OCI-LY1 (cell line): ENCODE measurements around the gene NFKBIL1.

Experiments
- H2AFZ ChIP-seq: fragments of 200-600 bp; sonication (generic), shearing (Covaris generic); 2 replicates; pipeline ENCODE4 v1.6.0; 2014; ENCODE audit warnings: antibody characterized with exemption, mild to moderate bottlenecking, low read length
- H3F3A ChIP-seq: fragments of 200-600 bp; sonication (generic), shearing (Covaris generic); 2 replicates; pipeline ENCODE4 v1.6.0; 2014; ENCODE audit warnings: mild to moderate bottlenecking, antibody characterized with exemption, low read length, moderate library complexity; ENCODE audit not compliant: insufficient read depth
- H3K27ac ChIP-seq: fragments of 200-600 bp; sonication (generic); 2 replicates; pipeline ENCODE4 v1.5.1; 2014; ENCODE audit warnings: low read length, mixed run types, mild to moderate bottlenecking, low read depth; ENCODE audit not compliant: poor library complexity, severe bottlenecking
- H3K27me3 ChIP-seq: fragments of 200-600 bp; sonication (generic); 2 replicates; pipeline ENCODE4 v1.6.0; 2014; ENCODE audit warnings: antibody characterized with exemption, mild to moderate bottlenecking, low read length, moderate library complexity; ENCODE audit not compliant: insufficient read depth
- H3K36me3 ChIP-seq: fragments of 200-600 bp; sonication (generic); 2 replicates; pipeline ENCODE4 v1.6.1; 2014; ENCODE audit warnings: mild to moderate bottlenecking, antibody characterized with exemption, low read length, moderate library complexity, mixed read lengths; ENCODE audit not compliant: insufficient read depth
- H3K4me1 ChIP-seq: fragments of 200-600 bp; sonication (generic); 2 replicates; pipeline ENCODE4 v1.5.1; 2014; ENCODE audit warnings: mild to moderate bottlenecking, low read length, moderate library complexity; ENCODE audit not compliant: insufficient read depth, severe bottlenecking
- H3K4me2 ChIP-seq: fragments of 200-600 bp; sonication (generic), shearing (Covaris generic); 2 replicates; pipeline ENCODE4 v1.6.1; 2014; ENCODE audit warnings: low read length
- H3K4me3 ChIP-seq: fragments of 200-600 bp; sonication (generic); 2 replicates; pipeline ENCODE4 v1.5.1; 2014; ENCODE audit warnings: low read length, low read depth, mild to moderate bottlenecking, mixed read lengths; ENCODE audit not compliant: poor library complexity, severe bottlenecking
- H3K79me2 ChIP-seq: fragments of 200-600 bp; shearing (Covaris generic); 2 replicates; pipeline ENCODE4 v1.6.1; 2016; ENCODE audit warnings: mixed run types, low read length, mixed read lengths; ENCODE audit not compliant: insufficient read depth
- H3K9ac ChIP-seq: fragments of 200-600 bp; sonication (generic), shearing (Covaris generic); 2 replicates; pipeline ENCODE4 v1.6.1; 2014; ENCODE audit warnings: mild to moderate bottlenecking, low read length, mixed read lengths
- H3K9me2 ChIP-seq: fragments of 200-600 bp; sonication (generic), shearing (Covaris generic); 2 replicates; pipeline ENCODE4 v1.6.1; 2014; ENCODE audit warnings: low read depth, mild to moderate bottlenecking, low read length, mixed read lengths
- H3K9me3 ChIP-seq: fragments of 200-600 bp; shearing (Covaris generic); 2 replicates; pipeline ENCODE4 v1.6.1; 2014; ENCODE audit warnings: low read length, mixed read lengths
- H4K20me1 ChIP-seq: fragments of 200-600 bp; sonication (generic), shearing (Covaris generic); 2 replicates; pipeline ENCODE4 v1.6.0; 2016; ENCODE audit warnings: mild to moderate bottlenecking, low read length; ENCODE audit not compliant: insufficient read depth
- CTCF ChIP-seq: fragments of 200-600 bp; sonication (generic), shearing (Covaris generic); IDR thresholded peaks from 2 replicates; pipeline ENCODE4 v1.5.1; 2017; ENCODE audit warnings: mild to moderate bottlenecking, antibody characterized with exemption, low read length, moderate library complexity, mixed read lengths
- EZH2 ChIP-seq: fragments of 200-600 bp; sonication (generic), shearing (Covaris generic); IDR thresholded peaks from 2 replicates; pipeline ENCODE4 v1.8.0; 2017; ENCODE audit warnings: borderline replicate concordance, mixed run types, mild to moderate bottlenecking, antibody characterized with exemption, low read length, moderate library complexity, mixed read lengths

NFKBIL1 gene

GRCh38 chr6:31586599-31587281 lies 39.3 kb downstream of the NFKBIL1 start:
- Histone ChIP-seq H3K9me2 (no peaks in the 10 kb centered on the region), H3K27me3 (no peaks in the 10 kb centered on the region), H3F3A (no peaks in the 10 kb centered on the region), H3K9me3 (no peaks in the 10 kb centered on the region), H3K9ac (no peak overlapping the region; the same call in 1 of the 2 replicates), H3K4me1 (peaks cover 44% of the 10 kb centered on the region), H4K20me1 (no peaks in the 10 kb centered on the region), H3K4me3 (no peak overlapping the region), H3K36me3 (no peaks in the 10 kb centered on the region), H3K27ac (no peak overlapping the region), H3K79me2 (no peaks in the 10 kb centered on the region), H3K4me2 (no peak overlapping the region), H2AFZ (no peak overlapping the region)
- TF ChIP-seq CTCF (no peak), EZH2 (no peak)

- H3K9ac ChIP-seq: no peak overlapping the region
Measured at GRCh38 chr6:31587791-31588777, 40.7 kb downstream of the NFKBIL1 start.

More at GRCh38 chr6:31587791-31588777, 40.7 kb downstream of the NFKBIL1 start:
- no peak overlapping the region for H3K27ac ChIP-seq
- H3K4me1 ChIP-seq: peaks cover 39% of the 10 kb centered on the region
- no peaks in the 10 kb centered on the region for H3K9me2 ChIP-seq
- no peaks in the 10 kb centered on the region for H3K79me2 ChIP-seq
- no peaks in the 10 kb centered on the region for H3F3A ChIP-seq
- H3K4me2 ChIP-seq: no peak overlapping the region
- H4K20me1 ChIP-seq: no peaks in the 10 kb centered on the region
- no peak overlapping the region for H2AFZ ChIP-seq
- H3K27me3 ChIP-seq: no peaks in the 10 kb centered on the region
- H3K4me3 ChIP-seq: no peak overlapping the region
- no peaks in the 10 kb centered on the region for H3K36me3 ChIP-seq
- no peaks in the 10 kb centered on the region for H3K9me3 ChIP-seq
- TF ChIP-seq CTCF (no peak), EZH2 (no peak)
